HEK293T (cell line): ENCODE results near the gene LONP2.

Experiments
- CTCF ChIA-PET: fragments of 350-600 bp; formaldehyde crosslinking; extraction: SDS; loops from one replicate; lab custom pipeline; 2021; ENCODE audit warnings: antibody characterized with exemption, inconsistent platforms; lab: Yijun Ruan, JAX
- POLR2A ChIA-PET: fragments of 350-600 bp; formaldehyde crosslinking; extraction: SDS; loops from one replicate; lab custom pipeline; 2020; ENCODE audit warnings: antibody characterized with exemption, inconsistent platforms; lab: Yijun Ruan, JAX
- DNase-seq: peaks from one replicate; pipeline ENCODE4 v3.0.0; 2012; ENCODE audit warnings: mixed read lengths; ENCODE audit errors: extremely low spot score
- ARNT ChIP-seq: fragments of 450-650 bp; IDR thresholded peaks from 2 replicates; pipeline ENCODE4 v1.6.1; 2017; ENCODE audit warnings: mild to moderate bottlenecking
- BHLHE40 ChIP-seq: fragments of 450-650 bp; IDR thresholded peaks from 2 replicates; pipeline ENCODE4 v1.6.1; 2016; ENCODE audit warnings: mild to moderate bottlenecking, moderate library complexity, borderline replicate concordance
- CTBP1 ChIP-seq: fragments of 450-650 bp; IDR thresholded peaks from 2 replicates; pipeline ENCODE4 v1.6.1; 2016; ENCODE audit warnings: borderline replicate concordance
- ELF4 ChIP-seq: fragments of 450-650 bp; IDR thresholded peaks from 2 replicates; pipeline ENCODE4 v1.6.1; 2017; ENCODE audit warnings: antibody characterized with exemption
- FOXA1 ChIP-seq: fragments of 450-650 bp; IDR thresholded peaks from 2 replicates; pipeline ENCODE4 v1.6.1; 2016; ENCODE audit warnings: mild to moderate bottlenecking
- FOXK2 ChIP-seq: fragments of 450-650 bp; IDR thresholded peaks from 2 replicates; pipeline ENCODE4 v1.6.1; 2016; ENCODE audit warnings: mild to moderate bottlenecking
- FOXM1 ChIP-seq: fragments of 450-650 bp; IDR thresholded peaks from 2 replicates; pipeline ENCODE4 v1.6.1; 2017; ENCODE audit warnings: mild to moderate bottlenecking, borderline replicate concordance
- HDGF ChIP-seq: fragments of 450-650 bp; IDR thresholded peaks from 2 replicates; pipeline ENCODE4 v1.6.1; 2017; ENCODE audit warnings: antibody characterized with exemption, borderline replicate concordance
- L3MBTL2 ChIP-seq: fragments of 450-650 bp; conservative IDR thresholded peaks from 2 replicates; pipeline ENCODE4 v1.6.1; 2016; ENCODE audit warnings: mild to moderate bottlenecking
- LEF1 ChIP-seq: fragments of 450-650 bp; IDR thresholded peaks from 2 replicates; pipeline ENCODE4 v1.6.1; 2017; ENCODE audit warnings: mild to moderate bottlenecking, borderline replicate concordance
- NFRKB ChIP-seq: fragments of 450-650 bp; IDR thresholded peaks from 2 replicates; pipeline ENCODE4 v1.6.1; 2016; ENCODE audit warnings: mild to moderate bottlenecking, moderate library complexity
- SP1 ChIP-seq: fragments of 450-650 bp; IDR thresholded peaks from 2 replicates; pipeline ENCODE4 v1.6.1; 2017
- SUZ12 ChIP-seq: fragments of 450-650 bp; IDR thresholded peaks from 2 replicates; pipeline ENCODE4 v1.6.1; 2016; ENCODE audit warnings: mild to moderate bottlenecking
- TARDBP ChIP-seq: fragments of 450-650 bp; IDR thresholded peaks from 2 replicates; pipeline ENCODE4 v1.6.1; 2016
- ZNF384 ChIP-seq: fragments of 450-650 bp; IDR thresholded peaks from 2 replicates; pipeline ENCODE4 v1.6.1; 2016
- TF ChIP-seq, protein P1 (sequence below): fragments of 450-650 bp; IDR thresholded peaks from 2 replicates; pipeline ENCODE4 v1.6.1; 2016

LONP2 gene

DNA sequence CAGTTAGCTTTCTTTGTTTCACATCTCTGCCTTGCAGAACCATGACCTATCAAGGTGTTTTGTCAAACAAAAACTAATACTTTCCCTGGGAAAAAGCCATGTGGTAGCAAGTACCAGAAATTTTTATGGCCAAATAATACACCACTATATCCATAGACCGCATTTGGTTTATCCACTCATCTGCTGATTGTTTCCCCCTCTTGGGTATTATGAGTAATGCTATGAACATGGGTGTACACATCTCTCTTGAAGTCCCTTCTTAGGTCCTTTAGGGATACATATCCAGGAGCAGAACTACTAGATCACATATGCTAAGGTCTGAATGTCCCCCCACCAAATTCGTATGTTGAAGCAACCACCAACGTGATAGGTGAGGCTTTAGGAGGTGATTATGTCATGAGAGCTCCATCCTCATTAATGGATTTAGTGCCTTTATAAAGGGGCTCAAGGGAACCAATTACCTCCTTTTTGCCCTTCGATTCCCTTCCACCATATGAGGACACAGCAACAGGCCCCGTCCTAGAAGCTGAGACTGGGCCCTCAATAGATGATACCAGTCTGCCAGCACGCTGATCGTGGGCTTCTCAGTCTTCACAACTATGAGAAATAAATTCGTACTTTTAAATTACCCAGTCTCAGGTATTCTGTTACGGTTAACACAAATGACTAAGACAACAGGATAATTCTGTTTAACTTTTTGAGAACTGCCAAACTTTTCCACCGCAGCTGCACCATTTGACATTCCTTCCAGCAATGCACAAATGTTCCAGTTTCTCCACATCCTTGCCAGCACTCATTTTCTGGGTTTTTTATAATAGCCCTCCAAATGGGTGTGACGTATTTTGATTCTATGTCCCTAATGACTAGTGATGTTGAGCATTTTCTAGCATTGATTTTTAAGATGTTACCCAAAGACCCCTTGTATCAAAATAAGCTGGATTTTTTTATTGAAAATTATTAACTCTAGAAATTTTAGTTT, 111.1 kb downstream of the LONP2 start:
- CTCF ChIA-PET, result interaction anchor here (0.7 to 0.9 kb wide), 3 partner anchors 9 to 268 kb away, joined by 3 to 5 read pairs (median 3); no protein-coding TSS in a partner anchor

DNA sequence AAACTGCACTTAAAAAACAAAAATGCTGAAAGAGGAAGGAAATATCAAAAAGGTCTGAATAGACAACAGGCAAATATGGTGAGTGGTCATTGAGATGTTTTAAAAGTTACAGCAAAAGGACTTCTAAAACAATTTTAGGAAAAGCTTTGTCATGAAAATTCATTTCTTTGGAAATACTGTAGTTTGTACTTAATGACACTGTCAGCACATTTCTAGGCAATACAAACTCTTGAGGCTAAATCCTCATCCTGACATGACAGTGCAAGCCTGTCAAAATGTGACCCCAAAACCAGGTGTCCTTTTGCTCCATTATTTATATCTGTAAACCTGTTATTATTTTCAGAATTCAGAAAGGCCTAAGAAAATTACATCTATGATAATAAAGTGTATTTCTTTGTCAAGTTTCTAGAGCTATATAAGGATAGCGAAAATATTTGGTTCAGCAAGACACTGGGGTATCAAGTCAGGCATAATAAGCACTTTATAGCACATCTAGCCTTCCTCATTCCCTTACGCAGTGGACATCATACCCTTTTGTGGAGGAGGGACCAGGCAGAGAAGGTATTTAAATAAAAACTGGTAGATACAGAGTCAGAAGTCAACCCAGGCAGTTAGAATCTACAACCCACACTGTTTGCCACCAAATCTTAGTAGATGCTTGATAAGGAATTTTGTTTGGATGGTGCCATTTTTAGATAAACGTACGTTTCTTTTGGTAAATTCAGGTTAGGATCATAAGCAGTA, 112.7 kb downstream of the LONP2 start:
- ChIA-PET POLR2A (interaction anchor here (1.1 to 2.5 kb wide), 2 partner anchors 8 to 29 kb away, joined by 5 to 10 read pairs; no protein-coding TSS in a partner anchor), CTCF (interaction anchor here (0.6 to 0.9 kb wide), 2 partner anchors 19 to 43 kb away, joined by 3 to 5 read pairs; no protein-coding TSS in a partner anchor)
- no peak for TF ChIP-seq L3MBTL2
- TF ChIP-seq HDGF, result no peak
- DNase-seq, result no peak

More for the DNA sequence above, 111.1 kb downstream of the LONP2 start:
- POLR2A ChIA-PET, result interaction anchor here (0.7 to 2.5 kb wide), 3 partner anchors 9 to 30 kb away, joined by 3 to 10 read pairs (median 3); no protein-coding TSS in a partner anchor
- DNase-seq, result no peak
- TF ChIP-seq ELF4, result no peak
- TF ChIP-seq CTBP1, result no peak
- no peak for TF ChIP-seq NFRKB
- no peak for TF ChIP-seq L3MBTL2
- TF ChIP-seq BHLHE40, result no peak
- TF ChIP-seq SUZ12, result no peak
- no peak for TF ChIP-seq LEF1
- TF ChIP-seq, protein P1, sequence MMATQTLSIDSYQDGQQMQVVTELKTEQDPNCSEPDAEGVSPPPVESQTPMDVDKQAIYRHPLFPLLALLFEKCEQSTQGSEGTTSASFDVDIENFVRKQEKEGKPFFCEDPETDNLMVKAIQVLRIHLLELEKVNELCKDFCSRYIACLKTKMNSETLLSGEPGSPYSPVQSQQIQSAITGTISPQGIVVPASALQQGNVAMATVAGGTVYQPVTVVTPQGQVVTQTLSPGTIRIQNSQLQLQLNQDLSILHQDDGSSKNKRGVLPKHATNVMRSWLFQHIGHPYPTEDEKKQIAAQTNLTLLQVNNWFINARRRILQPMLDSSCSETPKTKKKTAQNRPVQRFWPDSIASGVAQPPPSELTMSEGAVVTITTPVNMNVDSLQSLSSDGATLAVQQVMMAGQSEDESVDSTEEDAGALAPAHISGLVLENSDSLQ, result no peak
- no peak for TF ChIP-seq SP1
- no peak for TF ChIP-seq FOXM1
- no peak for TF ChIP-seq HDGF
- TF ChIP-seq ARNT, result no peak
- no peak for TF ChIP-seq FOXA1
- TF ChIP-seq TARDBP, result no peak
- TF ChIP-seq ZNF384, result no peak
- TF ChIP-seq FOXK2, result no peak

DNA sequence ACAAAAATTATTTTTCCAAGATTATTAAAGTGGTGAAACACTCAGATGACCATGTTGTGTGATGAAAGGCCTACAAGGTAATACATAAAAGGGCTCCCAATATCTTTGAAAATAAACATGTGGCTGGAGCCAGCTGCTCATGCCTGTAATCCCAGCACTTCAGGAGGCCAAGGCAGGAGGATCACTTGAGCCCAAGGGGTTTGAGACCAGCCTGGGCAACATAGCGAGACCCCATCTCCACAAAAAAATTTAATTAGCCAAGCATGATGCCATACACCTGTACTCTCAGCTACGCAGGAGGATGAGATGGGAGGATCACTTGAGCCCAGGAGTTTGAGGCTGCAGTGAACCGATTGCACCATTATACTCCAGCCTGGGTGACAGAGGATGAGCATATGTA, 114.3 kb downstream of the LONP2 start:
- CTCF ChIA-PET, result no interaction called here
- POLR2A ChIA-PET, result no interaction called here
- TF ChIP-seq HDGF (no peak), FOXM1 (no peak), L3MBTL2 (no peak), NFRKB (no peak), FOXA1 (no peak), ELF4 (no peak), TARDBP (no peak), BHLHE40 (no peak), ARNT (no peak), SUZ12 (no peak), SP1 (no peak), CTBP1 (no peak), LEF1 (no peak), ZNF384 (no peak), FOXK2 (no peak)
- TF ChIP-seq, protein P1, result no peak
- no peak for DNase-seq

DNA sequence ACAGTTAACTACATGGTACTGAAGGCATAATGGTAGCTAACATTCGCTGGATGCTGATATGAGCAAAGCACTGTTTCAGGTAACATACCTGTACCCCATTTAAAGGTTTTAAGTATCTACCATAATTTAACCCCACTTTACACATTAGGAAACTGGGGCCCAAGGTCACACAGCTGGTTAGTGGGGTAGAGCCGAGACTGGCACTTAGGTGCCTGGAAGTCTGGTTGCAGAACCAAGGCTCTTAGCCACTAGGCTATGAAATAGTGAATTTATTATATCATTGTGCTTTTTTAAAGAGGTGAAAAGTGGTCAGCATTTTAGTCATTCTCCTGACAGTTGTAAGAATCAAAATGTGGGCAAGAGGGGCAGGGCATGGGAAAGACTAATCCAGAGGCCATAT, 115.9 kb downstream of the LONP2 start:
- ChIA-PET POLR2A (interaction anchor here (0.8 to 1.3 kb wide), 2 partner anchors 9 to 26 kb away, joined by 3 read pairs; no protein-coding TSS in a partner anchor), CTCF (interaction anchor here (1.0 kb wide), 1 partner anchor 204 kb away, joined by 3 read pairs; no protein-coding TSS in a partner anchor)
- TF ChIP-seq LEF1, result no peak
- TF ChIP-seq SUZ12, result no peak
- no peak for TF ChIP-seq BHLHE40
- no peak for TF ChIP-seq FOXA1
- no peak for TF ChIP-seq ARNT
- no peak for TF ChIP-seq FOXM1
- TF ChIP-seq, protein P1, result no peak
- no peak for TF ChIP-seq L3MBTL2
- TF ChIP-seq FOXK2, result no peak
- no peak for TF ChIP-seq SP1
- no peak for TF ChIP-seq ZNF384
- TF ChIP-seq CTBP1, result no peak
- no peak for TF ChIP-seq HDGF
- no peak for DNase-seq

DNA sequence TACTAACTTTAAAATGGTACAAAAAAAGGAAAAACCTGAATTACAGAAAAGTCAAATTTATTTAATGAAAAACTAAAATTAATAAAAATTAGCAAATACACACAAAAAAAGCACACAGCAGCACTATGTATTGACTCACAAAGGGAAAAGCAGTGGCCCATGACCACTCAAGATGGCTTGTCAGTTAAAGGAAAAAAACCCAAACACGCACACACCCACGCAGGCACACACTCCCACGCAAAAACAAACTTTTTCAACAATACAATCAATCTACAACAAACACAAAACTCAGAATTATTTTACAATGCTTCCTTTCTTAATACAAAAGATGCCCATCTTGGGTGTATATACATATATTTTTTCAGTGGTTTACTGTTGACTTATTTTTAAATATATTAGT, 116.9 kb downstream of the LONP2 start:
- TF ChIP-seq FOXA1, result no peak
- no peak for TF ChIP-seq SP1
- no peak for TF ChIP-seq FOXK2
- TF ChIP-seq L3MBTL2, result no peak
- no peak for TF ChIP-seq ELF4
- ChIA-PET CTCF (no interaction called here), POLR2A (interaction anchor here (0.8 to 1.3 kb wide), 2 partner anchors 10 to 25 kb away, joined by 3 read pairs; no protein-coding TSS in a partner anchor)
- DNase-seq, result no peak
